BJ (cell line): ENCODE results near the gene ALS2. TPM values are rescaled to one million over a fixed set of nuclear protein-coding genes. Genes with fewer than 3 reads are reported as not detected.
A peak's percentile ranks its signal among the peaks of the same experiment; 100 is the strongest.

Source experiments
- CTCF ChIA-PET: fragments of 350-600 bp; formaldehyde crosslinking; extraction: SDS; loops from one replicate; lab custom pipeline; 2021; ENCODE audit warnings: antibody characterized with exemption, inconsistent platforms; lab: Yijun Ruan, JAX
- POLR2A ChIA-PET: fragments of 300-600 bp; sonication (Branson Sonifier 250); formaldehyde crosslinking; extraction: SDS; loops from one replicate; lab custom pipeline; 2021; ENCODE audit warnings: antibody characterized with exemption; lab: Charles Lee
- DNase-seq: peaks from one replicate; pipeline ENCODE4 v3.0.0-alpha.2; 2011; ENCODE audit warnings: low read depth
- H3K27me3 ChIP-seq: 2 replicates; pipeline ENCODE4 v1.6.0; 2011; ENCODE audit warnings: low read length; ENCODE audit not compliant: control insufficient read depth, insufficient read depth
- H3K36me3 ChIP-seq: 2 replicates; pipeline ENCODE4 v1.5.1; 2011; ENCODE audit warnings: low read length; ENCODE audit not compliant: control insufficient read depth, insufficient read depth
- H3K4me3 ChIP-seq: 2 replicates; pipeline ENCODE4 v1.5.1; 2011; ENCODE audit warnings: low read depth, mild to moderate bottlenecking, control low read depth, low read length
- polyA plus RNA-seq: library from polyadenylated mRNA; depleted of rRNA; stranded (reverse); fragments of >200 nt; gene quantifications from 2 replicates; pipeline ENCODE4 v1.2.3, GENCODE V29; 2011
- TF ChIP-seq, protein P1 (sequence below): IDR thresholded peaks from 2 replicates; pipeline ENCODE4 v1.5.1; 2011; ENCODE audit warnings: low read depth, mild to moderate bottlenecking, control low read depth, inconsistent platforms, low read length, moderate library complexity; ENCODE audit not compliant: insufficient read depth

ALS2 gene
- polyA plus RNA-seq, 1 experiment = 20.5 TPM

DNA sequence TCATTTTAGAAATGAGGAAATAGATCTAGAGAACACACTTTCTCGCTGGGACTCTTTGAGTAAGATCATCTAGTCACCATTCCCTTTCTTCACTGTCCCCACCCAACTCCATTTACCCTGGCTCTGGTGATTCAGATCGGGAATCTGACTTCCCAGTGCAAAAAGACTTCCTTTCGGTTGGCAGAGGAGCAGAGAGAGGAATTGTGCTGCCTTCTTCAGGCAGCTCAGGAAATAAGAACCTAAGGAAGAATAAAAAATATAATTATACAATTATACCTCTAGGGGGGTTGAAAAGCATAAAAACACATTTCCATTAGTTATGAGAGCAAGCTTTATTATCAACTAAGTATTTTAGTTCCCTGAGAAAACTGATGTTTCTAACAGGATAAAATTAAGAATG lies 73.0 kb downstream of the ALS2 start:
- POLR2A ChIA-PET = no interaction called here
- no peak for DNase-seq
- H3K27me3 ChIP-seq = no peaks in the 10 kb centered on the region
- TF ChIP-seq, protein P1, sequence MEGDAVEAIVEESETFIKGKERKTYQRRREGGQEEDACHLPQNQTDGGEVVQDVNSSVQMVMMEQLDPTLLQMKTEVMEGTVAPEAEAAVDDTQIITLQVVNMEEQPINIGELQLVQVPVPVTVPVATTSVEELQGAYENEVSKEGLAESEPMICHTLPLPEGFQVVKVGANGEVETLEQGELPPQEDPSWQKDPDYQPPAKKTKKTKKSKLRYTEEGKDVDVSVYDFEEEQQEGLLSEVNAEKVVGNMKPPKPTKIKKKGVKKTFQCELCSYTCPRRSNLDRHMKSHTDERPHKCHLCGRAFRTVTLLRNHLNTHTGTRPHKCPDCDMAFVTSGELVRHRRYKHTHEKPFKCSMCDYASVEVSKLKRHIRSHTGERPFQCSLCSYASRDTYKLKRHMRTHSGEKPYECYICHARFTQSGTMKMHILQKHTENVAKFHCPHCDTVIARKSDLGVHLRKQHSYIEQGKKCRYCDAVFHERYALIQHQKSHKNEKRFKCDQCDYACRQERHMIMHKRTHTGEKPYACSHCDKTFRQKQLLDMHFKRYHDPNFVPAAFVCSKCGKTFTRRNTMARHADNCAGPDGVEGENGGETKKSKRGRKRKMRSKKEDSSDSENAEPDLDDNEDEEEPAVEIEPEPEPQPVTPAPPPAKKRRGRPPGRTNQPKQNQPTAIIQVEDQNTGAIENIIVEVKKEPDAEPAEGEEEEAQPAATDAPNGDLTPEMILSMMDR = peak; percentile 48
- H3K36me3 ChIP-seq = peaks cover 5% of the 10 kb centered on the region
- CTCF ChIA-PET = interaction anchor here (0.8 to 1.6 kb wide), 7 partner anchors 9 to 485 kb away, joined by 3 read pairs; partner anchors contain the start of gene MPP4
- no peak overlapping the region for H3K4me3 ChIP-seq

GRCh38 chr2:201707142-201707541 lies 73.6 kb downstream of the ALS2 start:
- H3K4me3 ChIP-seq = no peak overlapping the region
- no peak for DNase-seq
- ChIA-PET CTCF (interaction anchor here (0.8 to 1.6 kb wide), 6 partner anchors 8 to 232 kb away, joined by 3 read pairs; partner anchors contain the start of gene MPP4), POLR2A (no interaction called here)
- no peaks in the 10 kb centered on the region for H3K27me3 ChIP-seq
- TF ChIP-seq, protein P1 = no peak
- peaks cover 5% of the 10 kb centered on the region for H3K36me3 ChIP-seq

DNA sequence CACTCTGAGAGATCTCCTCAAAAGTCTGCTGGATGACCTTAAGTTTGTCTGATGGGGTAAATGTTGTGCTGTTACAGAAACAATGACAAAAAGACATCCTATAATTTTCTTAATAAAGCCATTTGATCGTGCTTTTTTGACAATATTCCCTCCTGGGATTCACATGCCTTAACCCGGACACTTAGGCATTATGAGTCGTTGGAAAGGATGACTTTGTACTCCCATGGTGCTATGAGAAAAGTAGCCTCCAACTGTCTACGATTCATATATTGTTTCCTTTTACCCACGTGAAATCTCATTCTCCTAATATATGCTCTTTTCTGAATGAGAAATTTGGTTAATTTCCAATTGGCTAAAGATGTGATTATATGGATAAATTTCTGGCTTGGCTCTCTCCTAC lies 76.2 kb downstream of the ALS2 start:
- POLR2A ChIA-PET = no interaction called here
- no peak for DNase-seq
- CTCF ChIA-PET = no interaction called here
- Histone ChIP-seq H3K4me3 (no peak overlapping the region), H3K36me3 (peaks cover 5% of the 10 kb centered on the region), H3K27me3 (no peaks in the 10 kb centered on the region)
- TF ChIP-seq, protein P1 = no peak

DNA sequence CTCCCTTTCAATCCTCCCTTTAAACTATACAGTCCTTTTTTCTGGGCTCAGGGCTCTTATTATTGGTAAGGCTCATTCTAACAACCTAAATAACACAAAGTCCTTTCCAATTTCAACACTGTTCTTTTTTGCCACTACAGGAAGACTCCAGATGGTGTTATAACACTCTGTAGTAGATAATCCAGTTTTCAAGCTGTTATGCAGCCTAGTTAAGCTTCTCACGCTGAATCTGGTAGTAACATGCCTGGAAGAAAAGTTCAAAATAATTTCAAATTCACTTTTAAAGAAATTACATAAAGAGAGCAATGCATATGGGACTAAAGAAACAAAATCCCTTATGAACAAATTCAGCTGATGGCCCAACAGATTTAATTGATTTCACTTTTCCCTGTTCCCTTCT lies 79.1 kb downstream of the ALS2 start:
- TF ChIP-seq, protein P1 = no peak
- CTCF ChIA-PET = interaction anchor here (0.6 to 1.1 kb wide), 3 partner anchors 37 to 76 kb away, joined by 3 read pairs; no protein-coding TSS in a partner anchor
- POLR2A ChIA-PET = no interaction called here

GRCh38 chr2:201699416-201699815 lies 81.3 kb downstream of the ALS2 start:
- Histone ChIP-seq H3K36me3 (peaks cover 1% of the 10 kb centered on the region), H3K4me3 (no peak overlapping the region), H3K27me3 (no peaks in the 10 kb centered on the region)
- TF ChIP-seq, protein P1 = no peak
- CTCF ChIA-PET = interaction anchor here (0.6 to 1.6 kb wide), 3 partner anchors 8 to 806 kb away, joined by 3 to 5 read pairs (median 3); no protein-coding TSS in a partner anchor
- POLR2A ChIA-PET = no interaction called here
- no peak for DNase-seq

More for the DNA sequence above, 79.1 kb downstream of the ALS2 start:
- Histone ChIP-seq H3K36me3 (peaks cover 1% of the 10 kb centered on the region), H3K4me3 (no peak overlapping the region), H3K27me3 (no peaks in the 10 kb centered on the region)
- no peak for DNase-seq
